NCI-H2107 (cell line): ENCODE data around the gene PGAP1.

Experiments
- DNase-seq: peaks from one replicate; lab custom pipeline; 2025; lab: John Stamatoyannopoulos, UW

Gene PGAP1

DNA sequence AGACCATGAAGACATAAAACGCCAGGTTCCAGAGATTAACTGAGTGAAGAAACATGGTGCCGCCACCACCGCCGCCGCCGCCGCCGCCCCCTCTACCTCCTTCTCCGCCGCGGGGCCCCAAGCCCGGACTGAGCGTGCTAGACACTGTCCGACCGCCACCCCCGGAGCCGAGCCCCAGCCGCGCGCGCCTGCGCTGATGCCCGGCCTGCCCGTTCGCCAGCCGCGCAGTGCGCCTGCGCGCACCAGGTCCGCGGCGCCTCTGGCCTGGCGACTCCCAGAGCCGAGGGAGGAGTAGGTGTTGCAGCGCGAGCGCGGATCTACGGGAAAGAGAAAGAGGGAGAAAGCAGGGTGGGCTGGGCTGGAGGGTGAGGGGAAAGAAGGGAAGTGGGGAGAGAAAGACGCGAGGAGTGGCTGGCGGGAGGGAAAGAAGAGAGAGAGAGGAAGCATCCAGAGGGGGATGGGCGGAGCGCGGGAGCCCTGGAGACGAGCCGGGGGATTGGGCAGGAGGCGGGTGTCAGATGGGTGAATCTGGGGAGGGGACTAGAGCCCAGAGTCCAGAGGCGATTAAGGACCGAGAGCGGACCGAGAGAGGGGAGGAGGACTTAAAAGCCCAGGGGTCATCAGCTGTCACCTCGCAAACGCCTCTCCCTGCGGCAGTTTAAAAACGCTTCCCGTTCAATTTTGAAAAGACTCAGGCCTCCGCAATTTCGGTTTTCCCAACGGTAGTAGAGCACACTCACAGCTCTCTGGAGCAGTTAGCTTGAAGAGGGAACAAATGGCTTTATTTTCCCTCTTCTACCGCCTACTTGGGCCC, at the start of gene PGAP1:
TSS of gene PGAP1 (minus strand) at position 146 of the 814 bp plus-strand sequence. CDS start at position 55, 91 bp downstream.
- DNase-seq: peak; percentile 76

DNA sequence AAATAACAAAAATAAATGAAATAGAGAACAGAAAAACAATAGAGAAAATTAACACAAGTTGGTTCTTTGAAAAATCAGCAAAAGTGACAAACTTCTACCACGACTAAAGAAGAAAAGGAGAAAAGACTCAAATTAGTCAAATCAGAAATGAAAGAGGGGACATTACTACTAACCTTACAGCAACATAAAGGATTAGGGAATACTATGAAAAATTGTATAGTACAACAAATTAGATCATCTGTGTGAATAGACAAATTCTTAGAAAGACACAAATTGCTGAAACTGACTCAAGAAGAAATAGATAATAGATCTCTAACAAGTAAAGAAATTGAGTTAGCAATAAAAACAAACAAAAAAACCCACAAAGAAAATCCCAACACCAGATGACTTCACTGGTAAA, 48.5 kb upstream of the PGAP1 start:
- no peak for DNase-seq

- DNase-seq: no peak
Measured at GRCh38 chr2:196971574-196972279, 45.2 kb upstream of the PGAP1 start.

GRCh38 chr2:196970099-196970498, 43.6 kb upstream of the PGAP1 start:
- DNase-seq: no peak

DNA sequence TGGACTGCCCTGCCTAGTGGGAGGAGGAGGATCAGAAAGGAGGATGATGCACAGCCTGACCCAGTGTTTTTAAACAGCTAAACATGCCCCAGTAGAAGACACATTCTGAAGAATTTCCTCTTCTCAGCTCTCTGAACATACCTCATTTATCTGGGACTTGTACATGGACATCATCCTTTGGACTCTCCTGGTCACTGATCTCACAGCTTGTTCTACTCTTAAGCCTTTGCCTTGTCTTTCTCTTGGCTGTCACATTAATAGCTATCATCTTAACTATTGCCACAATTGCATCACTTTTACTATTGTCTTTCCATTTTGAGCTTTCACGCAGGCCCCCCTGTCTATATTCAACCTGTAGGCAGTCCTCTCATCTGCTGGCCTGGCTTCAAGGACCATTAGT, 42.0 kb upstream of the PGAP1 start:
- no peak for DNase-seq

GRCh38 chr2:196967775-196968174, 41.3 kb upstream of the PGAP1 start:
- no peak for DNase-seq

DNA sequence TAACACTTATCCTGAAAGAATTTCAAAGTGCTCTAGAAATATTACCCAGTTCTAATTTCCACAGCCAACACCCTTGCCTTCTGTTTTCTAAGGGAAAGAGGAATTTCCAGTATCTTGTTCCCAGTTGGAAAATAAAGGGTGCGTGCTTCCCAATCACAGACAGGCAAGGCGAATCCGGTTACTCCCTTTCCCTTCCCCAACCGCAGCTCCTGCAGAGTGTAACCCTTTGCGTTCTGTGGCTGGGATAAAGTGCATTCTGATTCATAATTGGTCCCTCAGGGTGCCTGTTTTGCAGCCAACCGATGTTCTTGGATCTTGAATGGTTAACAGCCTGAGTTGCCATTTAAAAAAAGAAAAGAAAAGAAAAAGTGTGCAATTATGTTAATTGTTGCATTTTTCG, 40.6 kb upstream of the PGAP1 start:
- DNase-seq: no peak

DNA sequence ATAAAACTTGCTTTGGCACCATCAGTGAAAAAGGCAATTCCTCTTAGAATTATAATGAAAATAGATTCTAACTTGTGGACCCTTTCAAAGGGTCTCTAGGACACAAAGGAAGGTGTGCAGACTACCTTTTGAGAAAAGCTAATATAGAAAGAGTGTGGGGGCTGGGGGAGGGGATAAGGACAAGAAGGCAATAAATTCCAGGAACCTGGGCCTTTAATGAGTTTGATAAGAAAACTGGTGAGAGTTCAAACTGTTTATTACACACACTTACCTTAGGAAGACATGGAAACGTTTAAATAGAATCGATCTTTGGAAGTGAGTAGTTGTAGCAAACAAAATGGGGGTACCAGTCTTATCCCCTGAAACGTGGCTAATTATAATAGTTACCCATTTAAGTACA, 39.6 kb upstream of the PGAP1 start:
- no peak for DNase-seq

DNA sequence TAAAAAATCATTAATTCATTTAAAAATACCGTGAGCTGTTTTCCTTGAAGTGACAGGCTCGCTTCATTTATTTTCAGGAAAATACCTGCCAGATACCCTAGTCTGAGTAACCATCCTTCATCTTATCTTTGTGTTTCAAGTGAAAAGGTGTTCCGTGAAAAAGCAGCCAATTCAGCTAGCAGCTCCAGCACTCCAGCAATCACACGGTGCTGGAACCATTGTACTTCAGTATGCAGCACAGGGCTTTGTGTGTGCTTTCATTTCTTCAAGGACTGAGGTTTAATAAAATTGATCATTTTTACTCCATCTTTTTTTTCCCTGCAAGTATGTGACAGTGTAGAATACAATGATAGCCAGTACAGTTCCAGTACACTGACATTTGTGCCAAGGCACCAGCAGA, 39.1 kb upstream of the PGAP1 start:
- no peak for DNase-seq

DNA sequence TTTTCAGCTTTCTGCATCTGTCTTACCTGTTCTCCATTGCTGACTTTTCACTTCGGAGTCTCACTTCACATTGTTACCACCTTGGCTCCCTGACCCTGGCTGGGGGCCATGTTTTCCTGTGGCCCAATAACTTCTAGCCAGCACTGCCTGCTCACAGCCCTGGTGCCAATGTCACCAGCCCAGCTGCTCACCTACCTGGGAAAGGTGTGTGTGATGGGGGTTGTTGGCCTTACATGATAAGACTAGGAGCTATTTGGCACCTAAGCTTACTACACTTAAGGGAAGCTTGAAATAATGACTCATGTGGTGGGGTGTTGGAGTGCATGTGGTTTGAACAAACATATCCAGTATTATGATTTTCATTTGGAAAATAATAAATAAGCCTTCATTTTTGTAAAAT, 37.5 kb upstream of the PGAP1 start:
- no peak for DNase-seq

DNA sequence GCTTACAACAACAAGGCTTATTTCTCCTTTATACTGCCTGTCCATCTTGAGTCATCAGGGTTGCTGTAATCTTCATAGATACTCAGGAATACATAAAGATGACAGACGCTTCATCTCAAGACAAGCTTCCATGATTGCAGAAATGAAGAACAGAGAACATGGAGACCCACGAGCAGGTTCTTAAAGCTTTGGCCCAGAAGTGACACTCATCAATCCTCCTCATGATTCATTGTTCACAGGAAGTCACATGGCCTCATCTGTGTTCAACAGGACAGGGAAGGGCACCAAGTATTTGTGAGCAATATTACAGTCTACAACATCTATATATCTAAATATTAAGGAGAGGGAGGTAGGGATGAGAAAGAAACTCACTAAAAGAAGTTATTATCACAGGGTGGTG, 36.5 kb upstream of the PGAP1 start:
- no peak for DNase-seq

DNA sequence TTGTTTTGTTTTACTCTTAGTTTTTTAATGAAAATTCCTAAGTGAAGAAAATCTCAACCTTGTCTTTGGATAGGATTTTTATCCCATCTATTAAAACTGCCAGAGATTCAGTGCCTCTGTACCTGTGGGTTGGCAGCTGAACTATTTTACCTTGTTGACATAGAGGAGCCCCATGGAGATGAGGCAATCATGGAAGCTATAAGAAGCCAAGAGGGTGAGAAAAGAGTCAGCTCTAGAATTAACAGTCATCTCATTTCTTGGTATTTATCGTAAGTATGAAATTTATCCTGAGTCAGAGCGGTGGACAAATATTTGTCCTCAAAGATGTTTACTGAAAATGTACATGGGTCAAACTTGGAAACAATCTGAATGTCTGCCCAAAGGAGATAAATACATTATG, 35.8 kb upstream of the PGAP1 start:
- DNase-seq: no peak

DNA sequence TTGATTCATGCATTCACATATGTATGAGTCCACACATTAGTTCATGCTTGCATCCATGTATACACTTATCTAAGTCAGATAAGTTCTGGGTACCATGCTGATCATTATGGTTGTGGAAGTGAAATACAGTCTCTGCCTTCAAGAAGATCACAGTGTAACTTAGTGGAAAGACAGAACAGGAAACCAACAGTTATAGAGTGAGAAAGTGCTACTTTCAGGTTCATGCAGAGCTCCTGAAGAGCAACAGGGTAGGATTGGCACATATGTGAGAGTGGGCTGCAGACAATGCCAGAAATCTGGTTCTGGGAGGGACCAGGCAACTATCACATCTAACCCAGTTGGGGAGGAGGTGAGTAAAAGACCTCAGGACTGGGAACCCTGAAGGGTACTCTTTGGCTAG, 35.4 kb upstream of the PGAP1 start:
- no peak for DNase-seq

GRCh38 chr2:196959734-196960338, 33.3 kb upstream of the PGAP1 start:
- DNase-seq: no peak

- no peak for DNase-seq
Measured at GRCh38 chr2:196959281-196959680, 32.8 kb upstream of the PGAP1 start.

- DNase-seq: no peak
Measured at GRCh38 chr2:196957881-196958525, 31.5 kb upstream of the PGAP1 start.

GRCh38 chr2:196957442-196957841, 30.9 kb upstream of the PGAP1 start:
- DNase-seq: no peak

- DNase-seq: no peak
Measured at GRCh38 chr2:196956069-196956468, 29.6 kb upstream of the PGAP1 start.

DNA sequence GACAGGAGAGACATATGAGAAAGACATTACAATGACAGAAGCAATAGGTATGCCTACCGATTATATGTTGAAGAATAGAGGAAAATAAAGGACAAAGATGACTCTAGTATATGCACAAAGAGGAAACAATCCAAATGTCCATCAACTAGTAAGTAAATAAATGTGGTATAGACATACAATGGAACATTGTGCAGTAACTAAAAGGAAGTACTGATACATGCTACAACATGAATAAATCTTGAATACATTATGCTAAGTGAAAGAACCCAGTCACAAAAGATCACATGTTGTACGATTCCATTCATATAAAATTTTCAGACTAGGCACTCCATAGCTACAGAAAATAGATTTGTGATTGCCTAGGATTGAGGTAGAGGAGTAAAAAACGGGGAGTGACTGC, 28.5 kb upstream of the PGAP1 start:
- no peak for DNase-seq

DNA sequence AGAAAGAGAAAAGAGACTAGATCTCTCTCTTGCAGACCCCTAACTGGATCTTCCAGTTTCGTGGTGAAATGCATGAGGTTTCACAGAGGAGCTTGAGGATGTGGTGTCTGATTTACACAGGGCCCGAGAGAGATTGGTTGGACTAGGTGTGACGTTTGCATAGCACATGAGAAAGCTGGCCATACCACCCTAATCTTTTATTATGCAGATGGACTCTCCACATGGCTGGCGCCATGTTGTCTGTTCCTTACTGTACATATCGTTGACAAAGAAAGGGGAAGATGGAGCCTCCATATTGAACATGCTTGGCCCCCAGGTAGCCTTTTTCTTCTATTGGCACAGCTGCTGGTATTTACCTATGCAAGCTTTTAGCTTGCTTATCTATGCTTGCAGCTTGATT, 27.5 kb upstream of the PGAP1 start:
- no peak for DNase-seq

DNA sequence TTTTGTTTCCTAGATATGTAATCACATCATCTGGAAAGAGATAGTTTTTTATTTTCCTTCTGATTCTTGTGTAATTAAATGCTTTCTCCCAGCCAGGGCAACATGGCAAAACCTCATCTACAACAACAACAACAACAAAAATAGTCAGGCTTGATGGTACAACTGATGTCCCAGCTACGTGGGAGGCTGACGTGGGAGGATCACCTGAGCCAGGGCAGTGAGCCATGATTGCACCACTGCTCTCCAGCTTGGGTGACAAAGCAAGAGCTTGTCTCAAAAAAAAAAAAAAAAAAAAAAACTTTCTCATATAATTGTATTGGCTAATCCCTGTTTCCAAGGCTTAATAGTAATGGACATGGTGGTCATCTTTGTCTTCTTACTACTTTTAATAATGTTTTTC, 26.4 kb upstream of the PGAP1 start:
- DNase-seq: no peak

- no peak for DNase-seq
Measured at GRCh38 chr2:196951973-196952372, 25.5 kb upstream of the PGAP1 start.

- DNase-seq: no peak
Measured at GRCh38 chr2:196949116-196949515, 22.6 kb upstream of the PGAP1 start.
